Neural cell (in vitro differentiated cells): ENCODE results near the gene ACIN1.

Experiments
- EZH2 ChIP-seq: fragments of 200-600, 300-800 bp; shearing (Covaris generic), sonication (generic); IDR thresholded peaks from 2 replicates; pipeline ENCODE4 v1.6.1; 2014; ENCODE audit warnings: antibody characterized with exemption, low read length, borderline replicate concordance, mild to moderate bottlenecking; ENCODE audit not compliant: insufficient read depth, poor library complexity, severe bottlenecking
- POLR2AphosphoS5 ChIP-seq: IDR thresholded peaks from 2 replicates; pipeline ENCODE4 v1.6.1; 2012
- TF ChIP-seq, protein P1 (sequence below): fragments of 450-650 bp; IDR thresholded peaks from 2 replicates; pipeline ENCODE4 v1.5.1; 2014; ENCODE audit warnings: antibody characterized with exemption, mild to moderate bottlenecking, moderate library complexity; ENCODE audit not compliant: poor library complexity, severe bottlenecking

- TF ChIP-seq, protein P1, sequence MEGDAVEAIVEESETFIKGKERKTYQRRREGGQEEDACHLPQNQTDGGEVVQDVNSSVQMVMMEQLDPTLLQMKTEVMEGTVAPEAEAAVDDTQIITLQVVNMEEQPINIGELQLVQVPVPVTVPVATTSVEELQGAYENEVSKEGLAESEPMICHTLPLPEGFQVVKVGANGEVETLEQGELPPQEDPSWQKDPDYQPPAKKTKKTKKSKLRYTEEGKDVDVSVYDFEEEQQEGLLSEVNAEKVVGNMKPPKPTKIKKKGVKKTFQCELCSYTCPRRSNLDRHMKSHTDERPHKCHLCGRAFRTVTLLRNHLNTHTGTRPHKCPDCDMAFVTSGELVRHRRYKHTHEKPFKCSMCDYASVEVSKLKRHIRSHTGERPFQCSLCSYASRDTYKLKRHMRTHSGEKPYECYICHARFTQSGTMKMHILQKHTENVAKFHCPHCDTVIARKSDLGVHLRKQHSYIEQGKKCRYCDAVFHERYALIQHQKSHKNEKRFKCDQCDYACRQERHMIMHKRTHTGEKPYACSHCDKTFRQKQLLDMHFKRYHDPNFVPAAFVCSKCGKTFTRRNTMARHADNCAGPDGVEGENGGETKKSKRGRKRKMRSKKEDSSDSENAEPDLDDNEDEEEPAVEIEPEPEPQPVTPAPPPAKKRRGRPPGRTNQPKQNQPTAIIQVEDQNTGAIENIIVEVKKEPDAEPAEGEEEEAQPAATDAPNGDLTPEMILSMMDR, result no peak
- TF ChIP-seq POLR2AphosphoS5, result no peak
- no peak for TF ChIP-seq EZH2
Measured at GRCh38 chr14:23043145-23043544, 51.8 kb downstream of the ACIN1 start.
